WERI-Rb-1 (cell line): Measurements from ENCODE around the gene CCDC106.

Source experiments
- DNase-seq: peaks from one replicate; pipeline ENCODE4 v3.0.0-alpha.2; 2020
- H3K27ac ChIP-seq: fragments of 250-450 bp; sonication (Bioruptor Pico); 2 replicates; pipeline ENCODE4 v1.5.1; 2020; ENCODE audit warnings: mild to moderate bottlenecking, moderate library complexity
- H3K27me3 ChIP-seq: fragments of 250-450 bp; sonication (Bioruptor Pico); 2 replicates; pipeline ENCODE4 v1.5.1; 2021; ENCODE audit warnings: mild to moderate bottlenecking, low read depth, moderate library complexity; ENCODE audit not compliant: insufficient read depth, severe bottlenecking
- H3K36me3 ChIP-seq: fragments of 250-450 bp; sonication (Bioruptor Pico); 2 replicates; pipeline ENCODE4 v1.5.1; 2020; ENCODE audit warnings: mild to moderate bottlenecking, moderate library complexity
- H3K4me3 ChIP-seq: 2 replicates; pipeline ENCODE4 v1.5.1; 2011; ENCODE audit warnings: low read depth, mild to moderate bottlenecking, control low read depth, low read length
- H3K9me3 ChIP-seq: fragments of 250-450 bp; sonication (Bioruptor Pico); 2 replicates; pipeline ENCODE4 v1.5.1; 2021; ENCODE audit warnings: mild to moderate bottlenecking, moderate library complexity; ENCODE audit not compliant: severe bottlenecking
- TF ChIP-seq, protein P1 (sequence below): IDR thresholded peaks from 2 replicates; pipeline ENCODE4 v1.5.1; 2011; ENCODE audit warnings: low read depth, mild to moderate bottlenecking, control low read depth, inconsistent platforms, low read length

The CCDC106 gene

DNA sequence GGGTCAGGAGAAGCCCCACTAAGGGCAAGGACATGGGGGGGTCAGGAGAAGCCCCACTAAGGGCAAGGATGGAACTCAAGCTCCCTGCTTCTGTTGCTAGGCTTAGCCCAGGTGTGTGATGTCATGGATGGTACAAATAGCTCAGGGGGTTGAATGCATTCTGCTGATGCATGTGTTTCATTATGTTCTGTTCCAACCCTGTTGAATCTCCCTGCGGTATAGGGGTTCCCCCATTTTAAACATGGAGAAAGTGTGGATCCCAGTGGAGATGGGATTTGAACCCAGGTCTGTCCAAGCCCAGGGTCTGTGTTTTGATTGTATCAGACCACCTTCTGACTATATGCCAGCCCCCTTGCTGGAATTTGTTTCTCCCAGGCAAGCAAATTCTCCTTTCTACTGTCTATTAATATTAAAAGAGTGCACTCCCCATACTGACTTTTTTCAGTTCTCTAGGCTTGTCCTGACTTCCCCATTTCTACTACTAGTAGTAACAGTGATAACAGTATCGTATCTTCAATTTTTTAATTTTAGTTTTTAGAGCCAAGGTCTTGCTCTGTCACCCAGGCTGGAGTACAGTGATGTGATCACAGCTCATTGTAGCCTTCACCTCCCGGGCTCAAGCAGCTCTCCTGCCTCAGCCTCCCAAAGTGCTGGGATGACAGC, 35.9 kb upstream of the CCDC106 start:
- TF ChIP-seq, protein P1, sequence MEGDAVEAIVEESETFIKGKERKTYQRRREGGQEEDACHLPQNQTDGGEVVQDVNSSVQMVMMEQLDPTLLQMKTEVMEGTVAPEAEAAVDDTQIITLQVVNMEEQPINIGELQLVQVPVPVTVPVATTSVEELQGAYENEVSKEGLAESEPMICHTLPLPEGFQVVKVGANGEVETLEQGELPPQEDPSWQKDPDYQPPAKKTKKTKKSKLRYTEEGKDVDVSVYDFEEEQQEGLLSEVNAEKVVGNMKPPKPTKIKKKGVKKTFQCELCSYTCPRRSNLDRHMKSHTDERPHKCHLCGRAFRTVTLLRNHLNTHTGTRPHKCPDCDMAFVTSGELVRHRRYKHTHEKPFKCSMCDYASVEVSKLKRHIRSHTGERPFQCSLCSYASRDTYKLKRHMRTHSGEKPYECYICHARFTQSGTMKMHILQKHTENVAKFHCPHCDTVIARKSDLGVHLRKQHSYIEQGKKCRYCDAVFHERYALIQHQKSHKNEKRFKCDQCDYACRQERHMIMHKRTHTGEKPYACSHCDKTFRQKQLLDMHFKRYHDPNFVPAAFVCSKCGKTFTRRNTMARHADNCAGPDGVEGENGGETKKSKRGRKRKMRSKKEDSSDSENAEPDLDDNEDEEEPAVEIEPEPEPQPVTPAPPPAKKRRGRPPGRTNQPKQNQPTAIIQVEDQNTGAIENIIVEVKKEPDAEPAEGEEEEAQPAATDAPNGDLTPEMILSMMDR, result no peak
- Histone ChIP-seq H3K27ac (no peak overlapping the region), H3K4me3 (no peak overlapping the region), H3K27me3 (no peaks in the 10 kb centered on the region), H3K36me3 (peaks cover 24% of the 10 kb centered on the region), H3K9me3 (no peaks in the 10 kb centered on the region)
- DNase-seq, result no peak

DNA sequence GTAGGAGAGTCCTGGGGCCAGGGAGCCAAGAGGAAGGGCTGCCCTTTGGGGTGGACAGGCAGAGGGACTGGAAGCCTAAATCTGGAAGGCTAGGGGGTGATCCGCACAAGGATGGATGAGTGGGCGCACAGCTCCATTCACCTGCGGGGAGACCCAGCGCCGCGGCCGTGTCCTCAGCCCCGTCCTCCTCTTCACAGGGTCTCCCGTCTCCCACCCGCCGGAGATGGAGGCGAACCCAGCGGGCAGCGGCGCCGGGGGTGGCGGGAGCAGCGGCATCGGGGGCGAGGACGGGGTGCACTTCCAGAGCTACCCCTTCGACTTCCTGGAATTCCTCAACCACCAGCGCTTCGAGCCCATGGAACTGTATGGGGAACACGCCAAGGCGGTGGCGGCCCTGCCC, 34.6 kb upstream of the CCDC106 start:
- Histone ChIP-seq H3K27me3 (no peaks in the 10 kb centered on the region), H3K27ac (no peak overlapping the region), H3K4me3 (no peak overlapping the region), H3K9me3 (no peaks in the 10 kb centered on the region), H3K36me3 (peaks cover 34% of the 10 kb centered on the region)
- TF ChIP-seq, protein P1, result no peak
- DNase-seq, result no peak

GRCh38 chr19:55613930-55614710, 33.9 kb upstream of the CCDC106 start:
- Histone ChIP-seq H3K36me3 (peaks cover 34% of the 10 kb centered on the region), H3K4me3 (no peak overlapping the region), H3K27ac (no peak overlapping the region), H3K27me3 (no peaks in the 10 kb centered on the region), H3K9me3 (no peaks in the 10 kb centered on the region)
- no peak for DNase-seq
- TF ChIP-seq, protein P1, result no peak

DNA sequence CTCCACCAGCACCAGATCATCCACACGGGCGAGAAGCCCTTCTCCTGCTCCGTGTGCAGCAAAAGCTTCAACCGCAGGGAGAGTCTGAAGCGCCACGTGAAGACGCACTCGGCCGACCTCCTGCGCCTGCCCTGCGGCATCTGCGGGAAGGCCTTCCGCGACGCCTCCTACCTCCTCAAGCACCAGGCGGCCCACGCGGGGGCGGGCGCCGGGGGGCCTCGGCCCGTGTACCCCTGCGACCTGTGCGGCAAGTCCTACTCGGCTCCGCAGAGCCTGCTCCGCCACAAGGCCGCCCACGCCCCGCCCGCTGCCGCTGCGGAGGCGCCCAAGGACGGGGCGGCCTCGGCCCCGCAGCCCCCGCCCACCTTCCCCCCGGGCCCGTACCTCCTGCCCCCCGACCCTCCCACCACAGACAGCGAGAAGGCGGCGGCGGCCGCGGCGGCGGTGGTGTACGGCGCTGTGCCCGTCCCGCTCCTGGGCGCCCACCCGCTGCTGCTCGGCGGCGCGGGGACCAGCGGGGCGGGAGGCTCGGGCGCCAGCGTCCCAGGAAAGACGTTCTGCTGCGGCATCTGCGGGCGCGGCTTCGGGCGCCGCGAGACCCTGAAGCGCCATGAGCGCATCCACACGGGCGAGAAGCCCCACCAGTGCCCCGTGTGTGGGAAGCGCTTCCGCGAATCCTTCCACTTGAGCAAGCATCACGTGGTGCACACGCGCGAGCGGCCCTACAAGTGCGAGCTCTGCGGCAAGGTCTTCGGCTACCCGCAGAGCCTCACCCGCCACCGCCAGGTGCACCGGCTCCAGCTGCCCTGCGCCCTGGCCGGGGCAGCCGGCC, 33.1 kb upstream of the CCDC106 start:
- Histone ChIP-seq H3K36me3 (peaks cover 27% of the 10 kb centered on the region), H3K4me3 (no peak overlapping the region), H3K9me3 (no peaks in the 10 kb centered on the region), H3K27me3 (no peaks in the 10 kb centered on the region), H3K27ac (no peak overlapping the region)
- TF ChIP-seq, protein P1, result no peak
- DNase-seq, result no peak

DNA sequence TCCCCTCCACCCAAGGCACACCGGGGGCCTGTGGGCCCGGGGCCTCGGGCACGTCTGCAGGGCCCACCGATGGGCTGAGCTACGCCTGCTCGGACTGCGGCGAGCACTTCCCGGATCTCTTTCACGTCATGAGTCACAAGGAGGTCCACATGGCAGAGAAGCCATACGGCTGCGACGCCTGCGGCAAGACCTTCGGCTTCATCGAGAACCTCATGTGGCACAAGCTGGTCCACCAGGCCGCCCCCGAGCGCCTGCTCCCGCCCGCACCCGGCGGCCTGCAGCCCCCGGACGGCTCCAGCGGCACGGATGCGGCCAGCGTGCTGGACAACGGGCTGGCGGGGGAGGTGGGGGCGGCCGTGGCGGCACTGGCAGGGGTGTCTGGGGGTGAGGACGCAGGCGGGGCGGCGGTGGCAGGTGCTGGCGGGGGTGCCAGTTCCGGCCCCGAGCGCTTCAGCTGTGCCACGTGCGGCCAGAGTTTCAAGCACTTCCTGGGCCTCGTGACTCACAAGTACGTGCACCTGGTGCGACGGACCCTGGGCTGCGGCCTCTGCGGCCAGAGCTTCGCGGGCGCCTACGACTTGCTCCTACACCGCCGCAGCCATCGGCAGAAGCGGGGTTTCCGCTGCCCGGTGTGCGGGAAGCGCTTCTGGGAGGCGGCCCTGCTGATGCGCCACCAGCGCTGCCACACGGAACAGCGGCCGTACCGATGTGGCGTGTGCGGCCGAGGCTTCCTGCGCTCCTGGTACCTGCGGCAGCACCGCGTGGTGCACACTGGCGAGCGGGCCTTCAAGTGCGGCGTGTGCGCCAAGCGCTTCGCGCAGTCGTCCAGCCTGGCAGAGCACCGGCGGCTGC, 32.2 kb upstream of the CCDC106 start:
- H3K4me3 ChIP-seq, result no peak overlapping the region
- TF ChIP-seq, protein P1, result no peak
- H3K9me3 ChIP-seq, result no peaks in the 10 kb centered on the region
- no peak overlapping the region for H3K27ac ChIP-seq
- DNase-seq, result no peak
- peaks cover 33% of the 10 kb centered on the region for H3K36me3 ChIP-seq
- H3K27me3 ChIP-seq, result no peaks in the 10 kb centered on the region
